Activated CD4-positive, alpha-beta T cell treated with anti-CD3 and anti-CD28 coated beads for 4 hours (primary cell): Measurements from ENCODE around the gene PLCH2.

Experiments
- DNase-seq, 2 donors: peaks; one replicate each; pipeline ENCODE4 v3.0.0-alpha.2; 2020

PLCH2 gene

DNA sequence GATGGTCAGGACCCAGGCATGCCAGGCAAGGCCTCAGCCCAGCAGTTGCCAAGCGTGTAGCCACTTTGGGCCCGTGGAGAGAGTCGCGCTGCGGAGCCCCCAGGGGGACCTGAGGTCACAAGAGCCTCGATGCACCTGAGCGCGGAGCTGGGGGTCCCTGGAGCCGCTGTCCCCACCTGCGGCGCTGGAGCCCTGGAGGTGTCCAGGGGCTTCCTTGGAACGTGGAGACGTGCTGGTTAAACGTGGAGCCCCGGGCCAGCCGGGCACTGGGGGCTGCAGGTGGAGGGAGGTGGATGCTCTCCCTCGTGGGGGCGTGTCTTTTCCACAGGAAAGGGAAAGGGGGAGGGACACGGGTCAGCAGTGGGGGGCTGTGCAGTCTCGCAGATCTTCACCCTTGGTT, 3.1 kb downstream of the PLCH2 start:
- DNase-seq: no peak

DNA sequence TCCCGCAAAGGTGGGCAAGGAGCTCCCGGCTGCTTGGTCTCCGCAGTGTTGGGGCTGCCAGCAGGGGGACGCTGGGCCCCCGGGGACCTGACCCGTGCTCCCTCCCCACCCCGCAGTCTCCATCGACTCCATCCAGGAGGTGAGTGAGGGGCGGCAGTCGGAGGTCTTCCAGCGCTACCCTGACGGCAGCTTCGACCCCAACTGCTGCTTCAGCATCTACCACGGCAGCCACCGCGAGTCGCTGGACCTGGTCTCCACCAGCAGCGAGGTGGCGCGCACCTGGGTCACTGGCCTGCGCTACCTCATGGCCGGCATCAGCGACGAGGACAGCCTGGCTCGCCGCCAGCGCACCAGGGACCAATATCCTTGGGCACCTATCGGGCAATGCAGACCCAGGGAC, 3.5 kb downstream of the PLCH2 start:
- no peak for DNase-seq

DNA sequence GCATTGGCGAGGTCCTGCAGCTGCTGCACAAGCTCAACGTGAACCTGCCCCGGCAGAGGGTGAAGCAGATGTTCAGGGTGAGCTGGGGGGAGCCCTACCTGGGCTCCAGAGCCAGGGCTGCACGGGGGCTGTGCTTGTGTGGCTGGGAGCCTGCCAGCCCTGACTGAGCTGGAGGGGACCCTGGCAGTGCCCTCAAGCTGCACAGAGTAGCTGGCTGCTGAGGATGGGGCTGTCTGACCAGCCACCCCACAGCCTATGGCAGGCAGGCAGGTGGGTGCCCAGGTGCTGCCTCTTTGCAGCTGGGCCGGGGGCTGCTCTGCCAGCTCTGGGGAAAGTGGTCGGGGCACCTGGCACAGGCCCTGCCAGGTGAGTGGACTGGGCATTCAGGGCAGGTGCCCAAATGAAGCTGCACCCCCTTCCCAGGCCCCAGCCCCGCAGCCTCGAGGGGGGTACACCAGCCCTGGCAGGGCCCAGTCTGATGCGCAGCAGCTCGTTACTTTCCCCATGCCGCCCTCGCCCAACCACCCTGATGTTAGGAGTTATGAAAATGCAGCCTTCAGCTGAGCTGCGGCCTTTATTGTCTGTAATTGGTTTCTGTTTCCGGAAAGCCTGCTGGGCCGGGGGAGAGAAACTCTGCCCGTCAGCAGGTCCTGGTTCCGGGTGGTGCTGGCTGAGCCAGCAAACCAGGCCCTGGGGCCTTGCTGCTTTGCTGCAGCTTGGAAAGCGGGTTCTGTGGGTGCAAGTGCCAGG, 4.3 kb downstream of the PLCH2 start:
- DNase-seq: no peak

DNA sequence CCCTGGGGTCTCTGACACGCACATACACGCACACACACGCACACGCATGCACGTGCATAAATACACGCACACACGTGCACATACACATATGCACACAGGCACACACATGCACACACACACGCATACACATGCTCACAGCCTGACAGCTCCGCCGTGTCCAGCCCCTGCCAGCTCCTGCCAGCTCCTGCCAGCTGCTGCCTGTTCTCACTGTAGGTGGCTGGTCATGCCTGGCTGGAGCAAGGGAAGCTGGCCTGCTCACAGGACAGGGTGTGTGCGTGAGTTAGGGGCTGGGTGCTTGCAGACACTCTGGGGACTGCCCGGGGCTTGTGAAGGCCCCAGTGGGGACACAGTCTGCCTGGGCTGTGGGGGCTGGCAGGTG, 4.9 kb downstream of the PLCH2 start:
- no peak for DNase-seq

DNA sequence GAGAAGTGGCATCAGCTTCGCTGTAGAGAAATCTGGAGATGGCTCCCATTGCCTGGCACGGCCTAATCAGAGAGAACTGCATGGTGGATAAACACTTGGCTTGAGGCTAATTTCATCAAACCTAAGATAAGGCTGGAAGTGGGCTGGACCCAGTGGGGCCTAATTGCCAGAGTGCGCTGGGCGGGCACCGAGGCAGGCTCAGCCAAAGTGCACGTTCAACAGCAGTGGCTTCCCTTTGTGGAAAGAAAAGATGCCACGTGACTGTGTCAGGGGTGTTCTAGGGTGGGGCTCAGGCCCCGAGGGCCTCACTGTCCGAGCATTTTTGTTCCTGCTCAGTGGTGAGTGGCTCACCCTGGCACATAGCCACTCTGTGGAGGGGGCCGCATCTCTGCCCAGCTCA, 5.8 kb downstream of the PLCH2 start:
- DNase-seq: no peak

DNA sequence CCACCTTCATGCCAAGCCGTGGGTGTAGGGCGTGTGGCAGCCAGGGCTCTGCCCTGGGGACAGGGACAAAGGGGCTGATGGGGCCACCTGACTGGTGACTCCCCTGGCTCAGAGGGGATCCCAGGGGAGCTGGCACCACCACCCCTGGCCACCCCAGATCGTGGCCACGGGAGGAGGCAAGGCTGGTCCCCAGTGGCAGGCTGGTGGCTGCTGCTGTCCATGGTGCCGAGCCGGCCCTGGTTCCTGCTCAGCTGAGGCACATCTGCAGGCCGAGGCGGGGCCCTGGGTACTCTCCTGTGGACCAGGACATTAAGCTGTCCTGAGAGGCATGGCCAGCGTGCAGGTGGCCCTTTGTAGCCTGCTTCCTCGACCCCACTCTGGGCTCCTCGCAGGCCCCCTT, 6.5 kb downstream of the PLCH2 start:
- DNase-seq: no peak

DNA sequence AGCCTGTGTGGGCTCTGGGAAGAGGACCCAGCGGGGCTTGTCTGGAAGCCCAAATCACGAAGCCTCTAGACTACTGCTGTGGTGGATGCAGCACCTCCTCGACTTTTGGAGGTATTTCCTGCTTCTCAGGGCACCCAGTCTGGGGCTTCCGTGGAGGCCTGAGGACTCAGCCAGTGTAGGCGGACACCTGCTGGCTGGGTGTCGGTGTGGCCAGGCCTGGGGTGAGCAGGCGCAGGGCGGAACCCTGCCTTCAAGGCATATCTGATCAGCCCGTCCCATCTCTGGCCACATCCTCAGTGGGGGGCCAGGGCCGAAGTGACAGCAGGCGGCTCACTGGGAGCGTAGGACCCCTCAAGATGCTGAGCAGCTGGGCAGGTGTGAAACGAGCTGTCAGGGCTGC, 6.9 kb downstream of the PLCH2 start:
- no peak for DNase-seq

DNA sequence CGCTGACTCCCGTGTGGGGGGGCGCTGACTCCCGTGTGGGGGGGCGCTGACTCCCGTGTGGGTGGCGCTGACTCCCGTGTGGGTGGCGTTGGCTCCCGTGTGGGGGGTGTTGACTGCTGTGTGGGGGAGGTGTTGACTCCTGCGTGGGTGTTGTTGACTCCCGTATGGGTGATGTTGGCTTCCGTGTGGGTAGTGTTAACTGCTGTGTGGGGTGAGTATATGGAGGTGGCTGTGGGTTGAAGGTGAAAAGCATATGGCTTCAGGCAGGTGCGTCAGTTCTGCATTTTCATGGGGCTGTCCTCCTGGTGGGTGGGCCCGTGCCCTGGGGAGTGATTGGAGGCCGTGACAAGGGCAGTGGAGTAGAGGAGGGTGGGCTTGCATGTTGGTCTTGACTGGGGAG, 7.9 kb downstream of the PLCH2 start:
- DNase-seq: no peak

DNA sequence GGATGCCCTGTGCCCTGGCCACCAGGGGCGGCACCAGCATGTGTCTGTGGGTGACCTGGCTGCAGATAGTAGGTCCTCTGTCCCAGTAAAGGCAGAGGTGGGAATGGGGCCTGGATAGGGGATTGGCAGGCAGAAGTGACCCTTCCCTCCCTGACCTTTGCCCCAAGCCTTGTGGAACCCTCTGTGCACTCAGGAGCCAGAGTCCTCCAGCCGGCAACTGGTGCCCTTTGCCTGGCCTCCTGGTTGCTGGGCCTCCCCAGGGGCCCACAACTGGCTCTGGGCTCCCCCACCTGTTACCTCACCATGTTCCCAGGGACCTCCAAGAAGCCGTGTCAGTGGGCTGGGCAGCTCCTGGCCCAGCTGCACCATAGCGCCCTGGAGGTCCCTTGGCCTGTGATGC, 10.0 kb downstream of the PLCH2 start:
- no peak for DNase-seq

DNA sequence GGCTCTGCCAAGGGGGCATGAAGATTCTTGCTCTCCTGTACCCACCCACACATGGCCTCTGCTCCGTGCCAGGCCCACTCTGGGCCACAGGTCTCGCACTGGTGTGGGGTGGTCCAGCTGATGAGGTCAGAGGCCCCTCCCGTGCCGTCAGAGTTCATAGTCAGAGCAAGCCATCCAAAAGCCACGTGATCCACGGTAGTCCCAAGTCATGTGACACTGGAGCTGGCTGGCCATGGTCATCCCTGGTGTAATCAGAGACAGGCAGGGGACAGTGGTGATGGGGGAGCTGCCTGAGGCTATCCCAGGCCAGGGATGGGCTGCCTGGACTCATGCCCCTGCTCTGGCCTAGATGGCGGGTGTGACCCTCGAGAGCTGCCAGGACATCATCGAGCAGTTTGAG, 10.5 kb downstream of the PLCH2 start:
- DNase-seq: no peak

DNA sequence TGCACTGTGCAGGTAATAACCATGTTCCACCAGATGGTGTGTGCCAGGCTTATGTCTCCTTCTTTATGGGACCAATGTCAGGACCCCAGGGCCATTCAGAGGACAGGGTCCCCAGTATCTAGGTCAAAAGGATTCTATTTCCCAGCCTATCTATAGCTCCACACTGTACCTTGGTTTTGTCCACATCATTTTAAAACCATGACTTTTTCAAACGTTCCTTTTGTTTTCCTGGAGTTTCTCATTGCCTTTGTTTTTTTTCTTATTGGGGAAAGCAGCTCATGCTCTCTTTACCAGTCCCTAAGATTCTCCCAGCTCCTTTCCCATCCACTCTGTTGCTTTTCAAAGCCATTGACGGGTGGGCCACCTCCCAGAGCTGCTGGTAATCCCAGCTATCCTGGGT, 12.6 kb downstream of the PLCH2 start:
- DNase-seq: no peak

DNA sequence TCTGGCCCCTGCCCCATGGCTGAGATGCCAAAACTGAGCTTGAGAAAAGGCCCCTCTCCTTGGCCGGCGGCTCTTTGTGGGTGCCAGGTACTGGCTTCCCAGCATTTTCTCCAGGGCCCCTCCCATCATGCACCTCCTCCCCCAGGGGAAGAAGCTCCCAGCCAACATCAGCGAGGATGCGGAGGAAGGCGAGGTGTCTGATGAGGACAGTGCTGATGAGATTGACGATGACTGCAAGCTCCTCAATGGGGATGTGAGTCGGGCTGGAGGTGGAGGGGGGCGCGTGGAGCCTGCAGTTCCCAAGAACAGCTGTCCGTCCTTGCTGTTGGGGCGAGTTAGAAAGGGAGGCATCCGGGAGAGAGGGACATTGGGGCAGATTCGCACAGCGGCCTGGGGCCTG, 13.5 kb downstream of the PLCH2 start:
- DNase-seq: no peak

DNA sequence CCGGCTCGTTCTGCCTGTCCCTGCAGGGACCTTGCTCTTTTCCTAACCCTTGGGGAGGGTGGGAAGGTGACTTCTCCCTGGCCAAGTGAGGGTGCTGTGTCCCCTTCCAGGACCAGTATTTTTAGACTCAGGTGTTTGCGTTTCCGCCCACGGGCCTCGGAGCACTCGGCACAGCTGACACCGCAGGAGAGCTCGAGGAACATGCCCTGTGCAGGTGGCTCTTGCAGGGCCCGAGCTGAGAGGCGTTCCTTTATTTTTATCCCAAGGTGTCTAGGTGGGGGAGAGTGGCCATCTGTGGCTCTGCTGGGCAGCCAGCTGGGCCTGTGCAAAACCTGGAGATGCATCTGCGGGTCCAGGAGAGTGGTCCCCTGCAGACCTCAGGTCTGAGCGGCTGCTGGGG, 16.0 kb downstream of the PLCH2 start:
- DNase-seq: no peak

DNA sequence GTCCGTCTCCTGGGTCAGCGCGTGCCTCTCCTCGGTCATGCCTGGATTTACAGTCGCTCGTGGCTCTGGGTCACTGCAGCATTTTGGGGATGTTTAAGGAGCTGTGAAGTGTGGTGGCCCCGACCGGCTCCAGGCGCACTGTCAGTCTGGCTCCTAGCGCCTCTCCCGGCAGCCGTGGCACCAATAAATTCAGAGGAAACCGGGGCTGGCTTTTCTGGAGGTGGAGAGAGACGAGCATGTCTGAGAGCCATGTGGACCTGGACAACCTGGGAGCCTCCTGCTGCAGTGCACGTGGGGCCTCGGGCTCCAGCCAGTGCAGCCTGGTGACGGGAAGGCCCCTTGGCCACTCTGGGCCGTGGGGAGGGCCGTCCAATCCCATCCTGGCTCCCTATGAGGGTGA, 17.1 kb downstream of the PLCH2 start:
- no peak for DNase-seq

DNA sequence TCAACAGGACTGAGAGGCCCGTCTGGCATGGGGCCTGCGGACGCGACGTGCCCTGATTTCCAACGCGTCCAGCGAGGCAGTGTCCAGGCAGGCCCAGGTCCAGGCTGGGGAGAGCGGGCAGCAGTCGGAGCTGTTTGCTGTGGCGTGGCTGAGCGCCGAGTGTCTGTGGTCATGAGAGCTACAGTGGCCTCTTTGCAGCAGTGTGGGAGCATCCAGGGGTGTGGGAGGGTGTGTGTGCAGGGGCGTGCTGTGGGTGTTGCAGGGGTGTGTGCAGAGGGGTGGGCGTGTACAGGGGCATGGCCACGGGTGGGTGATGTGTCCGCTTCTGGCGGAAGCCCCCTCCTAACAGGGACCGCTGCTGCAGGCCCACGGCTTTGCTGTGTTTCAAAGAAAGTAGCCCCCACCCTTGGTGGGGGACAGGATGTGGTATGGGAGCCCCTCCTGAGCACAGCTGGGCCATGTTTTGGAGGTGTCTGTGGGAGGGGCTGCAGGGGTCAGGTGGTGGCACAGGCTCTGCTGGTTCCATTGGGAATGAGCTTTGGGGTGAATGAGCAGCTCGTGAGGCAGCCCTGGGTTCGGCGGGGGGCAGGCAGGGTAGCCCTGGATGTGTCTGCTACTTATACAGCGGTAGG, 17.7 kb downstream of the PLCH2 start:
- DNase-seq: no peak

DNA sequence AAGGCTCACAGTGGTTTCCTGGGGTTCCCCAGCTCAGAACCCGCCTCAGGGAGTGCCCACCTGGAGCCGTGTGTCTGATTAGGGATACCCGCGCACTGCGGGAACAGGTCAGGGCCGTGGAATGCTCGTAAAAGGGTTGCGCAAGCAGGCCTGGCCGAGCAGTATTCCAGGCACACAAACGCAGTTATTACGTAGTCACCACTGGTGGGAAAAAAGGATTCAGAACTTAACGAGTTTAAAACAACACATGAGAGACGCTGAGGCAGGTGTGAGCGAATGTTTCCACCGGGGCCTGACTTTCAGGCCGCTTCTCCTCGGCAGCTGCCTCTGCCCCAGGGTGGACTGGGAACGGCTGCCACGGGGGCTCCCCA, 18.2 kb downstream of the PLCH2 start:
- no peak for DNase-seq

DNA sequence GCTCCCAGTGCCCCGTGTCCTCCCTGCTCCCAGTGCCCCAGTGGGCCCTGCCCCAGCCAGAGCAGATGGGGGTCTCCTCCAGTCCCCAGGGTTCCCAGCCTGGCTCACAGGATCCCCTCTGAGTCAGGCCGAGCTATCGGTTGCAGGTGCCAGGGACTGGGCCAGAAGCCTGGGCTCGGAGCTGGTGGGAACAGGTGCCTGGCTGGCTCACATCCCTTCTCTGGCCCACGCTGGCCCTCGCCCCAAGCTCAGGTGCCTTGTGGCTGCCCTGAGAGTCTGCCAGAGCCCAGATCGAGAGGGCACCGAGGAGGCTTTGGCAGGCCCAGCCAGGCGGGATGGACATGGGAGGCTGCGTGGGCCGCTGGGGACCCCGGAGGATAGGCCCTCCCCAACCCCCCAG, 18.9 kb downstream of the PLCH2 start:
- DNase-seq: no peak

DNA sequence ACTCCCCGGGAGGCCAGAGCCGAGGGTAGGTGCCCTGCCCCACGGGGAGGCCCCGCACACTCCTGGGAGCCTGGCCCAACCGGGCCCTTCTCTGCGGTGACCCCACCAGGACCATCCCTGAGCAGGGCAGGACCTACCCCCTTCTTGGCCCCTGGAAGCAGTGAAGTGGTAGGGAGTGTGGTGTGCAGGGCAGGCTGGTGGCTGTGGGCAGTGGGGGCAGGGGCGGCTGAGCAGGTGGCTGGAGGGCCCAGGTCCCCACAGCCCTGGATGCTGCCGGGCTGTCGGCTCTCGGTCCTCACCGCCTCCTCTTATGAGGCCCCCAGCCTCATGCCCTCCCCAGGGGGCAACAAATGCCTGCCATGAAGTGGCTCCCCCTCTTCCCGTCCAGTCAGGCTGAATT, 19.5 kb downstream of the PLCH2 start:
- DNase-seq: no peak

DNA sequence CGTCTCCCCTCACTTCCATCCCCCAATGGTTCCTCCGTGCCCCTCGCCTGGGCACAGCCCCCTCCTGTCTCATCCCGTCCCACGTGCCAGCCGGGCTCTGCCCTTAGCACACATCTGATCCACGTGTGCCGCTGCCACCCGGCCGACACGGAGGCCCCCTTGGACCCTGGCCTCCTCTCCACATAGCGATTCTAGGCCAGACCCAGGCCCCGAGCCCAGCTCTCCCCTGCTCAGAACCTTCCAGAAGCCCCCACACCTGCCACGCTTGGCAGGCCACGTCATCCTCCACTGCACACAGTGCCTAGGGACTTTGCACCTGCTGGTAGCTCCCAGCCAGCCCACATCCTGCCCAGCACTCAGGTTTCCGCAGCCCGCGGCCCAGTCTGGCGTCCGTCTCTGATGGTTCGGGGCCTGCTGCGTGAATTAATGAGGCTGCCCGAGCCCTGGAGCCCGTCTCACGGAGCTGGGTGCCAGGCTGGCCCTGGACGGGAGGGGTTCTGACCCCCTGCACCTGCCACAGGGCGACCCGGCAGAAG, 20.1 kb downstream of the PLCH2 start:
- DNase-seq: no peak

DNA sequence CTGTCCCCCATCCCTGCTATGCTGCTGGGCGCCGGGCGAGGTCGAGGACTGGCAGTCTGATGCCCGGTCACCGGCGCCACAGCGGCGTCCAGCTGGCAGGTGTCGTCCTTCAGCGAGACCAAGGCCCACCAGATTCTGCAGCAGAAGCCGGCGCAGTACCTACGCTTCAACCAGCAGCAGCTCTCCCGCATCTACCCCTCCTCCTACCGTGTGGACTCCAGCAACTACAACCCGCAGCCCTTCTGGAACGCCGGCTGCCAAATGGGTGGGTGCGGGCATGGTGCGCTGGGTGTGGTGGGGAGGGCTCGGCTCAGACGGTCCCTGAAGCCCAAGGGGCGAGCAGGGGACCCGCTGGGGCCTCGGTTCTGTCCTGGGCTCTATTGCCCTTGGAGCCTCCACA, 20.7 kb downstream of the PLCH2 start:
- no peak for DNase-seq

DNA sequence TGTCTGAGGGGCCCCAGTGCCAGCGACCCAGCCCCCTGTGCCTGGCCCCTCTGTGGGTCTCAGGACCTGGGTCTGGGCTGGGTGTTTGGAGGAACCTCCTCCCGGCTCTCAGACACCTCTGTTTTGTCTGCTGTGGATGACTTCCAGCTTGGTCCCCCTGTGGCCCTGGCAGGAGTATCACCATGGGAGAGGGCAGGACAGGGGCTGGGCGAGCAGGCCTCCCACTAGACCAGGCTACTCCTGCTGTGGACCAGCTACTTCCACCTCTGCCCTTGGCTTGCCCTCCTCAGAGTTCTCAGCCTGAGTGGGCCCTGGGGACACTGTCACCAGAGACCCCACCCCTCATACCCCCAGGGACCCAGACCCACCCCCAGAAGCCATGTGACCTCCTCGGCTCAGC, 21.8 kb downstream of the PLCH2 start:
- DNase-seq: no peak

DNA sequence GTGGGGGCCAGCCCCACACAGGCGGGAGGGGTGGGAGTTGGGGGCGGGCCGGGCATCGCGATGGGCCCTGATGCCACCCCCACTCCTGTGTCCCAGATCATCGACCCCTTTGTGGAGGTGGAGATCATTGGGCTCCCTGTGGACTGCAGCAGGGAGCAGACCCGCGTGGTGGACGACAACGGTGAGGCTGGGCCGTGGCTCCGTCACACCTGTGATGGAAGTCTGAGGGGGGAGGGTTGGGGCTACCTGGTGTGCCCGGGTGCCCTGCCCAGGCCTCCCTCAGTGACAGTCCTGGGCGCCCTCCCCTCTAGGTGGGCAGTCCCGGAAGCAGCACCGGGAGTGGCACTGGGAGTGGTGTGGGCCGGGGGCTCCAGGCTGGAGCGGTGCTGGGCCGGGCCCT, 22.6 kb downstream of the PLCH2 start:
- DNase-seq: no peak

DNA sequence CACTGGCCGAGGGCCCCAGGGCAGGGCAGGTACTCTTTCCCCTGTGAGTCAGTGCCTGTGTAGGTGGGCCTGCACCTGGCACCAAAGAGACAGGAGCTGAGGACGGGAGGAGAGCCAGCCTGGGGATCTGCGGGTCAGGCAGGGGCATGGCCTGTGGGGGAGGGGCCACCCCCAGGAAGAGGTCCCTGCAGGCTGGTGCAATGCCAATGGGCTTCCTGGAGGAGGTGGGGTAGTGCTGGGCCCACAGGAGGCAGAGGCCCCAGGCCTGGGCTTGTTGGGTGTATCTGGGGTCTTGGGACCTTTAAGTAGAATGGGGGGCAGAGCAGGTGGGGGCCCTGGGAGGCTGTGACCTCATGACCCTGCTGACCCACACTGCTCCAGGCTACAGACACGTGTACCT, 23.2 kb downstream of the PLCH2 start:
- DNase-seq: no peak

DNA sequence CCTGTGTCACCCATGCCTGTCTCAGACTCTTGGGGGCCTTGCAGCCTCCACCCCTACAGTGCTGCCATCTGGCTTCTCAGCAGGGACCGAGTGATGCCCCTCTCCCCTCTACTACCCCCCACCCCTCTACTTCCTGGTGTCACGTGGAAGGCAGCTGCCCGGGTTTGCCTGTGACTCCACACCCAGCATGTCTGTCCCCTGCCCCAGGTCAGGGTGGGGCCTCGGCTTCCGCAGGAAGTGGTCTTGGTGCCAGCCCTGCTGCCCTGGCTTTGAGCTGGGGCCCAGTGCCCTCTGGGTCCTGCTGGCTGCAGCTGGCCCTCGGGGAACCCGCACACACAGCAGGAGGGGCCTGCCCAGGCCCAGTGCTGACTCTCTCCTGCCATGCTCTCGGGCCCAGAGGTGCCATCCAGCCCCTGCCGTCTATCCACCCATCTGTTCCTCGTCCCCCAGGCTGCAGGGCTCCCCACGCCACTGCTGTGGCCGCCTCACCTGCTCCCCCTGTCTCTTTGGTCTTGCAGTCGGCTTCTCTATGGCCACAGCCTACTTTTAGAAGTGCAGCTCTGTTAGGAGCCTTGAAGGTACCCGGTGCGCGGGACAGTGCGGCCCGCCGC, 24.0 kb downstream of the PLCH2 start:
- DNase-seq: no peak
